ENCODE data around the gene ALG14.
"Not testable (repeated sequence)": the region's sequence is repeated elsewhere in the genome, so short reads cannot be mapped to it uniquely, and the experiment has no call there.

The ALG14 gene

GRCh38 chr1:95015076-95015475, 57.7 kb downstream of the ALG14 start:
- Mint-ChIP-seq H3K36me3 (peaks cover 2% of the 10 kb centered on the region), H3K4me1 (ENCODE audit: low read depth) (no peaks in the 10 kb centered on the region), H3K4me3 (no peak overlapping the region), H3K9me3 (ENCODE audit: low read depth) (no peaks in the 10 kb centered on the region), H3K27me3 (no peaks in the 10 kb centered on the region), H3K27ac (no peak overlapping the region)

DNA sequence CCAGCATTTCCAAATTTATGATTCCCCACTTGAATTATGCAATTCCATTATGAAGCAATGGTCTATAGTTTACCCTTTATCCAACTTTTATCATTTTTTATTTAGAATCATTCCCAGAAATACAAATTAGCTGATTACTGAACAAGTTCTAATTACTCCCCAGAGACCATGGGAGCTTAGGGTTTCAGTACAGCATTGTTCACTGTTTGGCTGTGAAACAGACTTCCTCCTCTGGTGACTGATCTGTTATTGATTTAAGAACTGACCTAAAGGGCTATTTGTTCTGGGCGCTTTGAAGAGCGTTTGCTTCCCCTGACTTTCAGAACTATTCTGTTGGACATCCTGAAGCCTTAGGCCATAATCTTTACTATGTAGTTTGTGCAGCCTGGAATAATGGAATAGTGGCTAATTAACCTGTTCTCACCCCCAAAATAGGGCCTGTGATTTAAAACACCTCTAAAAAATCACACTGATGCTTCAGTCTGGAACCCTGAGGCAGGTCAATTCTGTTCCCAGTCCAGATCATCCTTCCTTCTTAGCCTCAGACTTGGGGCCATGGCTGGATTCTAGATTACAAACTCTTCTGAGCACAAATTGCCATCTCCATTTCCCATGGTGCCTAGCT, 58.7 kb downstream of the ALG14 start:
- Mint-ChIP-seq H3K4me3 (no peak overlapping the region), H3K27me3 (no peaks in the 10 kb centered on the region), H3K27ac (no peak overlapping the region), H3K9me3 (ENCODE audit: low read depth) (no peaks in the 10 kb centered on the region), H3K36me3 (peaks cover 2% of the 10 kb centered on the region), H3K4me1 (ENCODE audit: low read depth) (no peaks in the 10 kb centered on the region)

DNA sequence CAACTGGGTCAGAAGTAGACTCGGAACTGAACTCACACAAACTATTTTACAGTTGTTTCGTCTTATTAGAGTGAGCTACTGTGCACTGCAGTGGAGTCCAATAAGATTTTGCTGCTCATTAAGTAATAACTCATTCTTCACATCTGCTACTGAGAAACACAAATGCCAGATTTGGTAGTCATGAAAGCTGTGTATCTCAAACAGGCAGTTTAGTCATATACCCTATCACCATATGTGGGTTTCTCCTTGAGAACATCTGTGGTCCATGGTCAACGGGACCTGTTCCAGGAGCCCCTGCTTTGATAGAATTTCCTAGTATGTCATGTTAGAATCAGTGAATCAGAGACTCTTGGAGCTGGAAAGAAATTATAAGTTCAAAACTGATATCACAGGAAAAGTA, 60.4 kb downstream of the ALG14 start:
- H3K36me3 Mint-ChIP-seq, result peaks cover 2% of the 10 kb centered on the region
- H3K9me3 Mint-ChIP-seq (ENCODE audit: low read depth), result no peaks in the 10 kb centered on the region
- no peak overlapping the region for H3K27ac Mint-ChIP-seq
- H3K27me3 Mint-ChIP-seq, result no peaks in the 10 kb centered on the region
- no peaks in the 10 kb centered on the region for H3K4me1 Mint-ChIP-seq (ENCODE audit: low read depth)
- no peak overlapping the region for H3K4me3 Mint-ChIP-seq

DNA sequence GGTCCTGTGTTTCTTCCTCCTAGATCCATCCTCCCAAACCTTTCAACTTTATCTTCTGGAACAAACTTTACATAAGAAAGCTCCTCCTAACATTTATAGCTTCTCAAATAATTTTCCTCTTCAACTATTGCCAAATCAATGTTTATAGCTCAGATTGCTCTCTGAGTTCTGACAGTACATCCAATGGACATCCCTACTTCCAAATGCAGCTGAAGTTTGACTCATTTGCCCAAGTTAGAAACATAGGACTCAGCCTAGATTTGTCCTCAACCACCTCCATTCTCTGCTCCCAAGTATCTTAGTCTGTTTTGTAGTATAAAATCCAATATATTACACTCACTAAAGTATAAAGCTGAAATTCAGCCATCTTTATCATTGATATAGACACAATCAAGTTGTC, 62.6 kb downstream of the ALG14 start:
- Mint-ChIP-seq H3K4me1 (ENCODE audit: low read depth) (no peaks in the 10 kb centered on the region), H3K36me3 (peaks cover 4% of the 10 kb centered on the region), H3K9me3 (ENCODE audit: low read depth) (no peaks in the 10 kb centered on the region), H3K27ac (no peak overlapping the region), H3K27me3 (no peaks in the 10 kb centered on the region), H3K4me3 (no peak overlapping the region)

- H3K36me3 Mint-ChIP-seq, result peaks cover 8% of the 10 kb centered on the region
- no peak overlapping the region for H3K4me3 Mint-ChIP-seq
- no peak overlapping the region for H3K27ac Mint-ChIP-seq
- no peaks in the 10 kb centered on the region for H3K9me3 Mint-ChIP-seq (ENCODE audit: low read depth)
- H3K27me3 Mint-ChIP-seq, result no peaks in the 10 kb centered on the region
- H3K4me1 Mint-ChIP-seq (ENCODE audit: low read depth), result no peaks in the 10 kb centered on the region
These were observed 65.1 kb downstream of the ALG14 start for GRCh38 chr1:95007687-95008086.

DNA sequence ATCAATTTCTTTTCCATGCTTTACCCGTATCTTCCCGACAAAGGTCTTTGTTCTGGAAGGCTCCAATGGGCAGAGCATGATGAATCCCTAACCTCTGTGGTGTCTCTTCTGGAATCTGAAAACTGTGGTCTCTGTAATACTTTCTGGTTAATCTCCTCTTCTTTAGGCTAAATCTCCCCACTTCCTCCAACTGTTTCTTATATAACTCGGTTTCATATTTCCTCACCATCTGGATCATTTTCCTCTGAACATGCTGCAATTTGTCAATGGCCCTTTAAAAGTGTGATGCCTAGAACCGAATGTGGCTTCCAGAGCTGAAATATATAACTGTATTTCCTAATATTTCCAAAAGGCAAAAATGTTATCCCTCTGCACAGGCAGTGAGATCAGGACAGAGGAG, 66.1 kb downstream of the ALG14 start:
- H3K4me3 Mint-ChIP-seq, result no peak overlapping the region
- no peak overlapping the region for H3K27ac Mint-ChIP-seq
- peaks cover 8% of the 10 kb centered on the region for H3K36me3 Mint-ChIP-seq
- no peaks in the 10 kb centered on the region for H3K4me1 Mint-ChIP-seq (ENCODE audit: low read depth)
- no peaks in the 10 kb centered on the region for H3K27me3 Mint-ChIP-seq
- no peaks in the 10 kb centered on the region for H3K9me3 Mint-ChIP-seq (ENCODE audit: low read depth)

- Mint-ChIP-seq H3K4me1 (ENCODE audit: low read depth) (no peaks in the 10 kb centered on the region), H3K4me3 (no peak overlapping the region), H3K27me3 (no peaks in the 10 kb centered on the region), H3K9me3 (ENCODE audit: low read depth) (no peaks in the 10 kb centered on the region), H3K27ac (no peak overlapping the region), H3K36me3 (peaks cover 8% of the 10 kb centered on the region)
These were observed 67.2 kb downstream of the ALG14 start for GRCh38 chr1:95005584-95005983.

GRCh38 chr1:95004013-95004412, 68.7 kb downstream of the ALG14 start:
- Mint-ChIP-seq H3K27me3 (no peaks in the 10 kb centered on the region), H3K27ac (no peak overlapping the region), H3K36me3 (peaks cover 10% of the 10 kb centered on the region), H3K4me1 (ENCODE audit: low read depth) (no peaks in the 10 kb centered on the region), H3K9me3 (ENCODE audit: low read depth) (no peaks in the 10 kb centered on the region), H3K4me3 (no peak overlapping the region)

GRCh38 chr1:95003433-95003738, 69.4 kb downstream of the ALG14 start:
- H3K36me3 Mint-ChIP-seq, result peaks cover 10% of the 10 kb centered on the region
- no peaks in the 10 kb centered on the region for H3K4me1 Mint-ChIP-seq (ENCODE audit: low read depth)
- H3K27ac Mint-ChIP-seq, result no peak overlapping the region
- H3K27me3 Mint-ChIP-seq, result no peaks in the 10 kb centered on the region
- no peaks in the 10 kb centered on the region for H3K9me3 Mint-ChIP-seq (ENCODE audit: low read depth)
- no peak overlapping the region for H3K4me3 Mint-ChIP-seq

DNA sequence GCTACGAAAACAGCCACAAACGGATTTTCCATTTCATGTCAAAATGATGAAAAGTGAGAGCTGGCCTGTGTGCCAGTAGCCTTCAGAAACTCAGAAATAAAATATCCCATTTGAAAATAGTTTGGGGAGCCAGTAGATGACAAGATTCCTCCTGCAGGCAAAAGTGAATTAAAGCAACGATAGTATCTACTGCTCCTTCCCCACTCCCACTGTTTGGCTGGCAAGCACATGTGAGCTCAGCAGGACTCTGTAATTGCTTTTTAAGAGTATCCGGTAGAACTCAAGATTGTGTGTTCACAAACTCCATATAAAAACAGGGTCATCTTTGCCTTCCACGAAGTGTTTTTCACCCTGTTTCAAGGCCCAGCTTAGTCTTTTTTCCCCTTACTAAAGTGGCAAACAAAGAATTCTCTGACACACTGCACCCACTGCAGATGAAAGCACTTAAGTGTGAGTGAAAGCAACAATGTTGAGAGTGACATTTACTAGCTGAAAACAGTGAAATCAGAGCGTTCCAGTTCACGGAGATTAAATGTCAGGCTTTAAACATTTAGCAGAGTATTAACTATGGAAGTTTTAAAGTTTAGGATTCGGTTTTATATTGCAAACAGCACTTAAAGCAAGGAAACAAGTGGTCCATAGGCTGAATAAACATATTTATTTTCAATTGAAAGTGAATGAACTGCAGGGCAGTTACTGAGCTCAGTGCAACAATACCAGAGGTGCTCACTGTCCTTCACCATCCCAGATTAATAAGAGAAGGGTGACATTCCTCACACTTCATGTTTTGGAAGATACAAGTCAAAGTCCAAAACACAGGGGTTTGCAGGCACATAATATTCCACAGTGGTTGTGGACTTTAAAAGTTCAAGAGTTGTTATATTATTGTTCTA, 70.0 kb downstream of the ALG14 start:
- Mint-ChIP-seq H3K27me3 (no peaks in the 10 kb centered on the region), H3K27ac (no peak overlapping the region), H3K4me1 (ENCODE audit: low read depth) (no peaks in the 10 kb centered on the region), H3K9me3 (ENCODE audit: low read depth) (no peaks in the 10 kb centered on the region), H3K4me3 (no peak overlapping the region), H3K36me3 (peaks cover 10% of the 10 kb centered on the region)

DNA sequence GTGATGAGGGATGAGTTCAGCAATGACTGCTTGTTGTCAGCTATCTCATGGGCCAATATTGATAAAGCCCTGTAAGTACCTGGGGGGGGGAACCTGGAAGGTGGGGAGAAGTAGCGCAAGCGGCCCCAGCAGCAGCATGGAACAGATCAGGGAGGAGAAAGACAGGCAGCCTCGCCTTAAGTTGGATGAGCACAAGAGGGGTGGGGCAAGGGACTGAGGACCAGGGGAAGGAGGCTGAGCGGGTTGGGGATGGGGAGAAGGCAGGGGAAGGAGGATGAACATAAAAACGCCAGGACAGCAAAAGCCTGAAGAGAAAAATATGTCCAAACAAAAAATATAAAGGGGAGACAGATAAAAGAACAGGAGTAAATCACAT, 70.6 kb downstream of the ALG14 start:
- Mint-ChIP-seq H3K27ac (no peak overlapping the region), H3K27me3 (no peaks in the 10 kb centered on the region), H3K9me3 (ENCODE audit: low read depth) (no peaks in the 10 kb centered on the region), H3K36me3 (peaks cover 10% of the 10 kb centered on the region), H3K4me3 (no peak overlapping the region), H3K4me1 (ENCODE audit: low read depth) (no peaks in the 10 kb centered on the region)

GRCh38 chr1:94999456-95000131, 73.2 kb downstream of the ALG14 start:
- peaks cover 7% of the 10 kb centered on the region for H3K4me1 Mint-ChIP-seq (ENCODE audit: low read depth)
- no peaks in the 10 kb centered on the region for H3K27me3 Mint-ChIP-seq
- peaks cover 9% of the 10 kb centered on the region for H3K36me3 Mint-ChIP-seq
- no peaks in the 10 kb centered on the region for H3K9me3 Mint-ChIP-seq (ENCODE audit: low read depth)
- no peak overlapping the region for H3K27ac Mint-ChIP-seq
- H3K4me3 Mint-ChIP-seq, result no peak overlapping the region

DNA sequence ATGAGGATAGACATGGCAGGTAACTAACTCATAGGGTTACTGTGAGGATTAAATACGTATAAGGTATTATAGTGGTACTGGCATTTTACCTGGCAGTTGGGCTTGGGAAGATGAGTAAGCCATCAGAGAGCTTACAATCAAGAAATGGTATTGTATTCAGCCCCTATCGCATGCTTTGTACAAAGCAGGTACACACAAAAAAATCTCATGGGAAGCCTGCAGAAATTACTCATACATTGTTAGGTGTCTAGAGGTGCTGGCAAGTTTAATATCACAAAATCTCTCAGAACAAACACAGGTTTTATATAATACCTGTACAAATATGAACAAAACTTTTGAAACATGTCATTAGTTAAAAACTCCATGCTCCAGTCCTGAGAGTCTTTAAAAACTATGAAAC, 74.0 kb downstream of the ALG14 start:
- H3K27me3 Mint-ChIP-seq, result no peaks in the 10 kb centered on the region
- no peak overlapping the region for H3K27ac Mint-ChIP-seq
- peaks cover 9% of the 10 kb centered on the region for H3K36me3 Mint-ChIP-seq
- H3K4me3 Mint-ChIP-seq, result no peak overlapping the region
- no peaks in the 10 kb centered on the region for H3K9me3 Mint-ChIP-seq (ENCODE audit: low read depth)
- peaks cover 10% of the 10 kb centered on the region for H3K4me1 Mint-ChIP-seq (ENCODE audit: low read depth)

DNA sequence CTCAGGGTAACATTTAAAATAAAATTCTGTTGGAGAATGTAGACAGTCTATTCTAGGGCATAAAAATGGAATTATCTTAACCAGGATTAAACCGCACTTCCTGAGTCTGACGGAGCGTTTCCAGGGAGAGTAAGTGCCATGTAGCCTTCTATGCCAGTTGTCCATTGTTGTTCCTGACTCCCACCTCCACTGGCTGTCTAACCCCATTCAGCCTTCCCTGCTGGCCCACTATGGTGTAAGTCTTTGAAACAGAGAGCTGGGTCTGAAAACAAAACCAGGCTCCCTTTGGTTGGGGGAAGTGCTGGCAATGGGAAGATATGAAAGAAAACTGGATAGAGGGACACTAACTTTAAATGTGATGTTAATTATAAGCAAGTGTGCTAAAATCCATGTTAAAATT, 74.6 kb downstream of the ALG14 start:
- Mint-ChIP-seq H3K36me3 (peaks cover 9% of the 10 kb centered on the region), H3K27ac (no peak overlapping the region), H3K9me3 (ENCODE audit: low read depth) (no peaks in the 10 kb centered on the region), H3K4me1 (ENCODE audit: low read depth) (peaks cover 10% of the 10 kb centered on the region), H3K27me3 (no peaks in the 10 kb centered on the region), H3K4me3 (no peak overlapping the region)

- peaks cover 10% of the 10 kb centered on the region for H3K4me1 Mint-ChIP-seq (ENCODE audit: low read depth)
- H3K9me3 Mint-ChIP-seq (ENCODE audit: low read depth); H3K27me3 Mint-ChIP-seq; H3K4me3 Mint-ChIP-seq; H3K27ac Mint-ChIP-seq; H3K36me3 Mint-ChIP-seq: not testable (repeated sequence)
These were observed 77.2 kb downstream of the ALG14 start for GRCh38 chr1:94995536-94995935.

Data from activated naive CD8-positive, alpha-beta T cell (primary cell).